MM.1S (cell line): ENCODE results near the gene GON4L.
"Not testable (repeated sequence)": the region's sequence is repeated elsewhere in the genome, so short reads cannot be mapped to it uniquely, and the experiment has no call there.

Experiments
- DNase-seq: peaks from one replicate; pipeline ENCODE4 v3.0.0-alpha.2; 2015
- H2AFZ ChIP-seq: fragments of 300-600 bp; sonication (generic); 2 replicates; pipeline ENCODE4 v1.6.0; 2016; ENCODE audit warnings: antibody characterized with exemption, low read length
- H3F3A ChIP-seq: fragments of 300-600 bp; sonication (generic); 2 replicates; pipeline ENCODE4 v1.6.1; 2016; ENCODE audit warnings: mild to moderate bottlenecking, antibody characterized with exemption, low read length, moderate library complexity, mixed read lengths; ENCODE audit not compliant: insufficient read depth
- H3K27ac ChIP-seq: fragments of 300-600 bp; sonication (generic); 2 replicates; pipeline ENCODE4 v1.5.1; 2016; ENCODE audit warnings: mild to moderate bottlenecking, low read length
- H3K27me3 ChIP-seq: fragments of 300-600 bp; sonication (generic); replicated peaks from 2 replicates; pipeline ENCODE4 v1.6.0; 2016; ENCODE audit warnings: low read length; ENCODE audit not compliant: insufficient read depth
- H3K36me3 ChIP-seq: fragments of 300-600 bp; sonication (generic); replicated peaks from 2 replicates; pipeline ENCODE4 v1.6.1; 2016; ENCODE audit warnings: mild to moderate bottlenecking, low read length, mixed read lengths; ENCODE audit not compliant: insufficient read depth
- H3K4me1 ChIP-seq: fragments of 300-600 bp; sonication (generic); 2 replicates; pipeline ENCODE4 v1.6.1; 2016; ENCODE audit warnings: low read length, mixed read lengths
- H3K4me2 ChIP-seq: fragments of 300-600 bp; sonication (generic); 2 replicates; pipeline ENCODE4 v1.6.0; 2016; ENCODE audit warnings: low read depth, low read length
- H3K4me3 ChIP-seq: fragments of 300-600 bp; sonication (generic); 2 replicates; pipeline ENCODE4 v1.5.1; 2016; ENCODE audit warnings: low read length, mixed read lengths
- H3K79me2 ChIP-seq: fragments of 300-600 bp; sonication (generic); 2 replicates; pipeline ENCODE4 v1.6.1; 2016; ENCODE audit warnings: mixed run types, low read length, mixed read lengths
- H3K9ac ChIP-seq: fragments of 300-600 bp; sonication (generic); 2 replicates; pipeline ENCODE4 v1.6.1; 2016; ENCODE audit warnings: low read length, mixed read lengths
- H3K9me2 ChIP-seq: fragments of 300-600 bp; sonication (generic); replicated peaks from 2 replicates; pipeline ENCODE4 v1.6.1; 2016; ENCODE audit warnings: mild to moderate bottlenecking, low read length, mixed read lengths; ENCODE audit not compliant: insufficient read depth
- H3K9me3 ChIP-seq: fragments of 300-600 bp; sonication (generic); replicated peaks from 2 replicates; pipeline ENCODE4 v1.6.1; 2016; ENCODE audit warnings: mild to moderate bottlenecking, low read length, mixed read lengths; ENCODE audit not compliant: insufficient read depth
- H4K20me1 ChIP-seq: fragments of 300-600 bp; sonication (generic); 2 replicates; pipeline ENCODE4 v1.6.1; 2016; ENCODE audit warnings: mild to moderate bottlenecking, low read length, moderate library complexity, mixed read lengths; ENCODE audit not compliant: insufficient read depth
- EZH2 ChIP-seq: fragments of 300-600 bp; sonication (generic); optimal IDR thresholded peaks from 2 replicates; pipeline ENCODE3; 2017; ENCODE audit warnings: low read depth, mild to moderate bottlenecking, antibody characterized with exemption, low read length, mixed read lengths
- EZH2phosphoT487 ChIP-seq: fragments of 300-600 bp; sonication (generic); IDR thresholded peaks from 2 replicates; pipeline ENCODE4 v1.6.1; 2018; ENCODE audit warnings: antibody characterized with exemption, low read length
- TF ChIP-seq, protein P1 (sequence below): fragments of 300-600 bp; sonication (generic); IDR thresholded peaks from 2 replicates; pipeline ENCODE4 v1.5.1; 2016; ENCODE audit warnings: antibody characterized with exemption, low read length, mixed read lengths

The GON4L gene

DNA sequence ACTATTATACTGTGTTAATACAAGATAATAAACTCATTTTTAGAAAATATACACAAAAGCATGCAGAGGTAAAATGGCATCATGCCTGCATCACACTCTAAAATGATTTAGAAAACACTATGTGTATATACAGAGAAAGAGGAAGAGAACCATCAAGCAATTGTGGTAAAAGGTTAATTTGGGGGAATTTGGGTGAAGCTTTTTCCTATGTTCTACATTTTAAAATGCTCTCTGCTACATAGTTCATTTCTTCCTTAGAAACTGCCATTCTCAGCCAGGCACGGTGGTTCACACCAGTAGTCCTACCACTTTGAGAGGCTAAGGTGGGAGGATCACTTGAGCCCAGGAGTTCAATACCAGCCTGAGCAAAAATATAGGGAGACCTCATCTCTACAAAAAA, 44.1 kb downstream of the GON4L start:
- Histone ChIP-seq H3K9ac (no peak overlapping the region), H3K79me2 (0 out of 2 replicates have a peak, but pooled peaks cover 4% of the 10 kb centered on the region), H3K4me3 (no peak overlapping the region), H3F3A (peaks cover 19% of the 10 kb centered on the region), H3K36me3 (peaks cover 19% of the 10 kb centered on the region), H3K4me2 (no peak overlapping the region), H3K9me2 (no peaks in the 10 kb centered on the region), H3K9me3 (no peaks in the 10 kb centered on the region), H4K20me1 (no peaks in the 10 kb centered on the region), H3K27me3 (no peaks in the 10 kb centered on the region), H3K27ac (no peak overlapping the region), H2AFZ (no peak overlapping the region), H3K4me1 (peaks cover 25% of the 10 kb centered on the region)
- no peak for DNase-seq
- TF ChIP-seq EZH2 (no peak), EZH2phosphoT487 (no peak)
- TF ChIP-seq, protein P1, sequence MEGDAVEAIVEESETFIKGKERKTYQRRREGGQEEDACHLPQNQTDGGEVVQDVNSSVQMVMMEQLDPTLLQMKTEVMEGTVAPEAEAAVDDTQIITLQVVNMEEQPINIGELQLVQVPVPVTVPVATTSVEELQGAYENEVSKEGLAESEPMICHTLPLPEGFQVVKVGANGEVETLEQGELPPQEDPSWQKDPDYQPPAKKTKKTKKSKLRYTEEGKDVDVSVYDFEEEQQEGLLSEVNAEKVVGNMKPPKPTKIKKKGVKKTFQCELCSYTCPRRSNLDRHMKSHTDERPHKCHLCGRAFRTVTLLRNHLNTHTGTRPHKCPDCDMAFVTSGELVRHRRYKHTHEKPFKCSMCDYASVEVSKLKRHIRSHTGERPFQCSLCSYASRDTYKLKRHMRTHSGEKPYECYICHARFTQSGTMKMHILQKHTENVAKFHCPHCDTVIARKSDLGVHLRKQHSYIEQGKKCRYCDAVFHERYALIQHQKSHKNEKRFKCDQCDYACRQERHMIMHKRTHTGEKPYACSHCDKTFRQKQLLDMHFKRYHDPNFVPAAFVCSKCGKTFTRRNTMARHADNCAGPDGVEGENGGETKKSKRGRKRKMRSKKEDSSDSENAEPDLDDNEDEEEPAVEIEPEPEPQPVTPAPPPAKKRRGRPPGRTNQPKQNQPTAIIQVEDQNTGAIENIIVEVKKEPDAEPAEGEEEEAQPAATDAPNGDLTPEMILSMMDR, result no peak

DNA sequence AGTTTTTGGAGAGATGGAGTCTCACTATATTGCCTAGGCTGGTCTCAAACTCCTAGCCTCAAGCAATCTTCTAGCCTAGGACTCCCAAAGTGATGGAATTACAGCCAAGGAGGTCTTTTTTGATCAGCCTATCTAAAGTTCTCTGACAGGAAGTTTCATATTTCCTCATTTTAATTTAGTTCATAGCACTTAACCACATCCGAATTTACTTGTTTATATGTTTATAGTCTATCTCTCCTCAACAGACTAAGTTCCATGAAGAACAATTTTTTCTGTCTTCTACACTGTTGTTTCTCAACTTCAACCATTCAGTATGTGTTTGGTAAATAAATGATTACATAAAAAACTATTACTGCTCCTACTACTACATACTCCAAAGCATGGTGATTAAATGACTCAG, 47.9 kb downstream of the GON4L start:
- no peaks in the 10 kb centered on the region for H3K9me2 ChIP-seq
- no peak overlapping the region for H3K4me3 ChIP-seq
- TF ChIP-seq, protein P1, result no peak
- TF ChIP-seq EZH2phosphoT487, result no peak
- no peak for TF ChIP-seq EZH2
- DNase-seq, result no peak
- no peaks in the 10 kb centered on the region for H3K79me2 ChIP-seq
- H3F3A ChIP-seq, result no peaks in the 10 kb centered on the region
- peaks cover 12% of the 10 kb centered on the region; the same call in 1 of the 2 replicates for H3K36me3 ChIP-seq
- no peak overlapping the region for H3K9ac ChIP-seq
- no peak overlapping the region for H3K27ac ChIP-seq
- H3K9me3 ChIP-seq, result no peaks in the 10 kb centered on the region
- H2AFZ ChIP-seq, result no peak overlapping the region
- no peaks in the 10 kb centered on the region for H4K20me1 ChIP-seq
- no peak overlapping the region for H3K4me2 ChIP-seq
- H3K4me1 ChIP-seq, result no peaks in the 10 kb centered on the region
- no peaks in the 10 kb centered on the region for H3K27me3 ChIP-seq

DNA sequence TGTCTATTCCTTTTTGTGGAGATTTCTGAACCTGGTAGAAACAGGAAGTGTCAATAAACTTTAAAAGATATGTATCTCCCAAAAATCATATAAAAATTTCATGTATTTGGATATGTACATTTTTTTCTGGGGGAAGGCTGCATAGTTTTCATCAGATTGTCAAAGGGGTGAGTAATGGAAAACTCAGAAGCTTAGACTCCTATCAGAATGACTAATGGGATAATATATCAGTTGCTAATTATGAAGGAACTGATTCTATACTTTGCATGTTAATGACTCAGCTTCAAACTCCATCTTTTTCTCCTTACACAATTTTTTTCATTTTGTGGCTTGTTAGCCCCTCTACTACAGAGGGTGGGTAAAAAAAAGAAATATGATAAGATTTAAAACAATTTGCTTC, 55.9 kb downstream of the GON4L start:
- no peaks in the 10 kb centered on the region for H3K4me1 ChIP-seq
- no peaks in the 10 kb centered on the region for H3K9me2 ChIP-seq
- no peaks in the 10 kb centered on the region for H3K9me3 ChIP-seq
- H3K36me3 ChIP-seq, result peaks cover 14% of the 10 kb centered on the region
- TF ChIP-seq, protein P1, result no peak
- TF ChIP-seq EZH2phosphoT487 (no peak), EZH2 (no peak)
- no peak overlapping the region for H3K4me3 ChIP-seq
- H2AFZ ChIP-seq, result no peak overlapping the region
- no peak for DNase-seq
- no peak overlapping the region for H3K27ac ChIP-seq
- H3K79me2 ChIP-seq, result no peaks in the 10 kb centered on the region
- H4K20me1 ChIP-seq, result no peaks in the 10 kb centered on the region
- no peaks in the 10 kb centered on the region for H3K27me3 ChIP-seq
- no peaks in the 10 kb centered on the region; the same call in 1 of the 2 replicates for H3F3A ChIP-seq
- H3K4me2 ChIP-seq, result no peak overlapping the region
- no peak overlapping the region for H3K9ac ChIP-seq

DNA sequence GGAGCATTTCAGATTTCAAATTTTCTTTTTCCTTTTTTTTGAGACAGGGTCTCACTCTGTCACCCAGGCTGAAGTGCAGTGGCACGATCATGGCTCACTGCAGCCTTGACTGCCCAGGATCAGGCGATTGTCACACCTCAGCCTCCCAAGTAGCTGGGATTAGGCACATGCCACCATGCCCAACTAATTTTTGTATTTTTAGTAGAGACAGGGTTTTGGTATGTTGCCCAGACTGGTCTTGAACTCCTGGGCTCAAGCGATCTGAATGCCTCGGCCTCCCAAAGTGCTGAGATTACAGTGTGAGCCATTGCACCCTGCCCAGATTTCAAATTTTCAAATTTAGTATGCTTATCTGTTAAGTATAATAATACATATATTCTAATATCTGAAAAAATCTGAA, 61.4 kb downstream of the GON4L start:
- H3K79me2 ChIP-seq, H2AFZ ChIP-seq, H3K4me2 ChIP-seq, H3K9me3 ChIP-seq, H3K9ac ChIP-seq, H3K27ac ChIP-seq, H3K27me3 ChIP-seq, H4K20me1 ChIP-seq, H3K4me1 ChIP-seq, DNase-seq, H3F3A ChIP-seq, H3K9me2 ChIP-seq, H3K36me3 ChIP-seq, H3K4me3 ChIP-seq: not testable (repeated sequence)
